GM21825 (cell line): ENCODE data around the gene SEMA3F.

ENCODE experiments used
- ATAC-seq: cut with Tn5 transposase; IDR thresholded peaks from one replicate; pipeline ENCODE4 v1.9.1; 2021; ENCODE audit warnings: mild to moderate bottlenecking, moderate library complexity; ENCODE audit not compliant: unreplicated experiment

The SEMA3F gene

DNA sequence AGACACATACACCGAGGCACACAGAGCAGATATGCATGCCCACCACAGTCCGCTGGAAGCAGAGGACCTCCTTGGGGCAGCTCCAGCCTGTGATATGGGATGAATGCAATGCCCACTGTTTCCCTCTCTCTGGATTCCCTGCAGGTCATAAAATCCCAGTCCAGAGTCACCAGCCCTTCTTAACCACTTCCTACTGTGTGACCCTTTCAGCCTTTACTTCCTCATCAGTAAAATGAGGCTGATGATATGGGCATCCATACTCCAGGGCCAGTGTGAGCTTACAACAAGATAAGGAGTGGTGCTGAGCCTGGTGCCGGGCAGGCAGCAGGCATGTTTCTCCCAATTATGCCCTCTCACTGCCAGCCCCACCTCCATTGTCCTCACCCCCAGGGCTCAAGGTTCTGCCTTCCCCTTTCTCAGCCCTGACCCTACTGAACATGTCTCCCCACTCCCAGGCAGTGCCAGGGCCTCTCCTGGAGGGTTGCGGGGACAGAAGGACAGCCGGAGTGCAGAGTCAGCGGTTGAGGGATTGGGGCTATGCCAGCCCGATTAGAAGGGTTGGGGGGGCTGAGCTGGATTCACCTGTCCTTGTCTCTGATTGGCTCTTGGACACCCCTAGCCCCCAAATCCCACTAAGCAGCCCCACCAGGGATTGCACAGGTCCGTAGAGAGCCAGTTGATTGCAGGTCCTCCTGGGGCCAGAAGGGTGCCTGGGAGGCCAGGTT is 36.0 kb downstream of the SEMA3F start, which contains the start of gene GNAT1:
Gene GNAT1, plus strand, starts transcription at position 675 of the 725 bp plus-strand sequence. CDS start 116 bp downstream, outside the sequence.
- ATAC-seq: no peak

DNA sequence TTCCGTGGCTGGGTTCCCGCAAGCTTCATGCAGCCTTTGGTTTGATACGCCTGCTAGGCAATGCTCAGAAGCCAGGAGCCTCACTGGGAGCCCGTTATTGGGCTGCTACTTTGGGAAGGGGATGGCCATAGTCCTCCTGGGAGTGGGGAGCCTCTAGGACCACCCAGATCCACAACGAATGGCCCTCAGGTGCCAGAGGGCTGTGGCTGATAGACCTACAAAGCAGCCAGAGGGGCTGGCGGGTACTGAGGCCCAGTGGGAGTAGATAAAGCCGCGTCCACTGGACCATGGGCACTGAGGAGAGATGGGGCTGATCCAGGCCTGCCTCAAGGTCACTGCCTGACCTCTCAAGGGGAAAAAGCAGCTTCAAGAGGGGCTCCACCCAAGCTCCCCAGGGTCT is 37.0 kb downstream of the SEMA3F start:
- ATAC-seq: no peak

DNA sequence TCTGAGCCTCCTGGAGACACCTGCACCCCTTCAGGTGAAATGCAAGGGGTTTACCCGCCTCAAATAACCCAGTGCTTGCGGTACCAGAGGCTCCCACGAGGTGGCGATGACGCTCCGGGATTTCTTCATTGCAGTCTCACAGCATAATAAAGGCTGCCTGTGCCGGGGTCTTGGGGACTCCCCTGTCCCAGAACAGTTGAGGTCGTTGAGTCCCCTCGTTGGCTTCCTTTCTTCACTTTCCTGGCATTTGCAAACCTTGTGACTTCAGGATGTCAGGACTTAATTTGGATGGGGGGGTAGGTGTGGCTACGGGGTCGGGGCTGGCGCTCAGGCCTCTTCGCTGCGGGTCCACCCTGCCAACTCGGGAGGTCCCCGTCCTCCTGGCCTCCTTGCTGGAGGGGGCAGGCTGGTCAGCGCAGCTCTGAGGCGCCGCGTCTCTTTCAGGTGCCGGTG is 37.6 kb downstream of the SEMA3F start:
- ATAC-seq: no peak

DNA sequence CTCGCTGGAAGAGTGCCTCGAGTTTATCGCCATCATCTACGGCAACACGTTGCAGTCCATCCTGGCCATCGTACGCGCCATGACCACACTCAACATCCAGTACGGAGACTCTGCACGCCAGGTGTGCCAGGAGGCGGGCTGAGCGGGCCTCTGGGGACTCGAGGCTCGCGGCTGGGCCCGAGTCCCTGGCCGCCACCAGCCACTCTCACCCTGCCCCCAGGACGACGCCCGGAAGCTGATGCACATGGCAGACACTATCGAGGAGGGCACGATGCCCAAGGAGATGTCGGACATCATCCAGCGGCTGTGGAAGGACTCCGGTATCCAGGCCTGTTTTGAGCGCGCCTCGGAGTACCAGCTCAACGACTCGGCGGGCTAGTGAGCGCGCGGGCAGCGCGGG is 38.2 kb downstream of the SEMA3F start:
- ATAC-seq: no peak

DNA sequence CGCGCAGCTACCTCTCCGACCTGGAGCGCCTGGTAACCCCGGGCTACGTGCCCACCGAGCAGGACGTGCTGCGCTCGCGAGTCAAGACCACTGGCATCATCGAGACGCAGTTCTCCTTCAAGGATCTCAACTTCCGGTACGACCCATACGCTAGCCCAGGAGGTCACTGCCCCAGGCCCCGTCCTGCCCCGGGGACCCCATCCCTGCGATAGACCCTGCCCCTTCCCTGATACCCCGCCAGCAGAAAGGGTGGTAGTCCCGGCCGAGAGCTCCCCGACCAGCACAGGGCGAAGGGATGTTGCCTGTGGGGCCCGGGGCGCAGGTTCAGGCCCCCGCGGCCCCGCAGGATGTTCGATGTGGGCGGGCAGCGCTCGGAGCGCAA is 38.6 kb downstream of the SEMA3F start:
- ATAC-seq: no peak

DNA sequence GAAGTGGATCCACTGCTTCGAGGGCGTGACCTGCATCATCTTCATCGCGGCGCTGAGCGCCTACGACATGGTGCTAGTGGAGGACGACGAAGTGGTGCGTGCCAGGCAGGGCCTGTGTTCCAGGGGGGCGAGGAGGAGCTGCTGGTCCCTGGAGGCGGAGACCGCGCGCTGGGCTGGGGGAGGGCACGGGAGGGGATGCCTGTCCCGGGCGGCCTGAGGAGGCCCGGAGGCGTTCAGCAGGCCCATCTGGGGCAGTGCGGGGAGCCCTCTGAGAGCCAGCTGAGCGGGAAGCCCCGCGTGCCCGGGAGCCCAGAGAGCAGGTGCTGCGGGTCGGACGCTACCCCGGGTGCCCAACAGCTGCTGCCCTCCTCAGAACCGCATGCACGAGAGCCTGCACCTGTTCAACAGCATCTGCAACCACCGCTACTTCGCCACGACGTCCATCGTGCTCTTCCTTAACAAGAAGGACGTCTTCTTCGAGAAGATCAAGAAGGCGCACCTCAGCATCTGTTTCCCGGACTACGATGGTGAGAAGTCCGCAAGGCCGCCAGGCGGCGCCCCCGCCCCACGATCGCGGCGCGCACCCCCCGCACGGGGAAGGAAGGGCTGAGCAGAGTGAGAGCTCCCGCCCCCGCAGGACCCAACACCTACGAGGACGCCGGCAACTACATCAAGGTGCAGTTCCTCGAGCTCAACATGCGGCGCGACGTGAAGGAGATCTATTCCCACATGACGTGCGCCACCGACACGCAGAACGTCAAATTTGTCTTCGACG is 39.2 kb downstream of the SEMA3F start:
- ATAC-seq: no peak

DNA sequence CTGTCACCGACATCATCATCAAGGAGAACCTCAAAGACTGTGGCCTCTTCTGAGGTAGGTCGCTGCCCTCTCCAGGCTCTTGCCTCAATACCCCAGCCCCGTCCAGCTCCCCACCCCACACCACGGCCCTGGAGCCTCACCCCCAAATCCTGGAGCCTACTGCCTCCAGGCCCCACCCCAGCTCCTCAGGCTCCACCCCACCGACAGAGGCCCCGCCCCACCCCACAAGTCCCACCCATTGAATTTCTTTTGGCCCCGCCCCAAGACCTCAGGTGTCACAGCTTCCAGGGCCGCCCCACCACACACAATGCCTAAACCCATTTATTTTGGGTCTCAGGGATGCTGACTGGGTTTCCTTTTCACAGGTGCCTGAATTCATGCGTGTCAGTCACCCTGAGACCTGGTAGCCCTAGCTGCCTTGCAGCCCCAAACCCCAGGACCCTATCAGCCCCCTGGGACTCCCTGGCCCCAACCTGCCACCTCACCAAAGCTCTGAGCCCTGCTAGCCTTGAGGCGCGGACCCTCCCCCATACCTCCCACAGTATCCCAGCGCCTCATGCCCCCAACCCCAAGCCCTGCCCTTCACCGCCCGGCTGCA is 39.9 kb downstream of the SEMA3F start:
- ATAC-seq: no peak

DNA sequence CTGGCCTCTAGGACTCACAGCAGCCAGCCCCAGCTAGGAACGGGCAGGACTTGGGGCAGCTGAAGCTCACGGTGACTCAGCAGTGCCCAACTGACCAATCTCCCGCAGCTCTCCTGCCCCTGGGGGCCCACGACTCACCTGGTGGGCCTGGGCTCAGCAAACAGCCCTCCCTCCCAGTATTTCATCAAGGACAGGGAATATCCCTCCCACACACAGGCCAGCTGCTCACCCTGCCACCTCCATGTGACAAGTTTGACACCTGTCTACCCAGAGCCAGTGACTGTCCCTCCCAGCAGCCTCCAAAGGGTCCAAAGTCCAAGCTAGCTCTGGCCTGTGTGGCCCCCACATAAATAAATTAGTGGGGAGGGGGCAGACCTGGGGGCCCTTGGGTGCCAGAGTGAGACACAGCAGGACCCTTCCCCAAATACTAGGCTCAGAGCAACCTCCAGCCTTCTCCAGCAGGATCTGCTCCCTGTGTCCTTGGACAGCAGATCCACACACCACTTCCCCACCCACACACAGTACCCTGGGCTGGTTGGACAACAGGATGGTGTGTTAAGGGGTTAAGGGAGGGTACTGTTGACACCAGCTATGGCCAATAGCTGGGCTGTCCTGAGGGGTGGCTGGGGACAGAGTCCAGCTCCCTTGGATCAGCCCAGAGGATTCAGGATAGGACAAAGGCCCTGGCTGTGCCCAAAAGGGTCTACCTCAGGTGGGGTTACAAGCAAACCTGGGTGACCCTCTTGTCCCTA is 40.6 kb downstream of the SEMA3F start:
- no peak for ATAC-seq

DNA sequence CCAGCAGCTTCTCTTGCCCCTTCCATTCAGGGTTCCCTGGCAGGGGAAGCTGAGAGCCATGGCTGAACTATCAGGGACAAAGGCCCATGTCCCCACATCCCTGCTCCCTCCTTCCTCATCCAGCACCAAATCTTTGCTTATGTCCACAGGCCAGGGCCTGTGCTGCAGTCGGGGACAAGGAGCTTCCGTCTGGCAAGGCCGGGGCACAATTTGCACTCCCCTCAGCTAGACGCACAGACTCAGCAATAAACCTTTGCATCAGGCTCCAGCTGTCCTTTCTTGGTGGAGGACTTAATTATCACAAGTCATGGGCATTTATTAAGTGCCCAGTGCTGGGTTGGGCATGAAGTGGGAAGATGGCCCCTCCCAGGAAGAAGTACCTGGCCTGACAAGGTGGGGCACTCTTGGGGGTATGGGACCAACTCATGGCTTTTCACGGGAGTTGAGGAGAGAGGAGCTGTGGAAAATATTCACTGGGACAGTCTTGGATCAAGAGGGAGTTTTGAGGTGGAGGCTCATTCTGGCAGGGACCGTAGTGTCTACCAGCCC is 41.2 kb downstream of the SEMA3F start:
- no peak for ATAC-seq

DNA sequence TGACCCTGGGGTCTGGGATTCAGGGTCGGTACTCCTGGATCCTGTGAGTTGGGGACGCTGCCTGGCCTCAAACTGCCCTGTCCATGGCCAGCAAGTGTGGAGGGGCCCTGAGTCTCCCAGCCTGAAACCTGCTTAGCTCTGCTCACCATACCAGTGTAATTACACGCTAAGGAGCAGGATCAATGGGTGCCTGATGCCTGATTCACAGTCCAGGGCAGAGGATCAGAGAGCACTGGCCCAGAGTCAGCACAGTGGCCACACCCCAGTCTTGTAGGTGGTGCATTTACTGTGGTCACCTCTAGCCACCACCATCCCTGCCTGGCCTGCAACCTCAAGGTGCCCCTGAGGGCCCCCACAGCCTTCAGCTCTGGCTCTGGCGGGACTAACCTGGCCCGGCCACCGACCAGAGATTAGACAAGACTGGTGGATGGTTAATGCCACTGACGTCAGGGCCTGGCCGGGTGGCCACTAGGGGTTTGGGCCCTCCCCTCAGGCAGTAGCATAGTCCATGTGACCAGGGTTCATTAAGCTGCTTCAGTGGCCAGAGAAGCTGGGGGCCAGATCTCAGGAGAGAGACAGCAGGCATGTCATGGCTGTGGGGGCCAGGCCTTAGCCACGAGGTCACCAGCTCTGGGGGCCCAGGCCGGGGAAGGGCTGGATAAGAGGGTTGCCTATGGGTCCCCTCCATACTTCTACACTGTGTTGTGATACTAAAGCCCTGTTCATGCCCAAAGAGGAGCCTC is 46.6 kb downstream of the SEMA3F start:
- ATAC-seq: no peak

DNA sequence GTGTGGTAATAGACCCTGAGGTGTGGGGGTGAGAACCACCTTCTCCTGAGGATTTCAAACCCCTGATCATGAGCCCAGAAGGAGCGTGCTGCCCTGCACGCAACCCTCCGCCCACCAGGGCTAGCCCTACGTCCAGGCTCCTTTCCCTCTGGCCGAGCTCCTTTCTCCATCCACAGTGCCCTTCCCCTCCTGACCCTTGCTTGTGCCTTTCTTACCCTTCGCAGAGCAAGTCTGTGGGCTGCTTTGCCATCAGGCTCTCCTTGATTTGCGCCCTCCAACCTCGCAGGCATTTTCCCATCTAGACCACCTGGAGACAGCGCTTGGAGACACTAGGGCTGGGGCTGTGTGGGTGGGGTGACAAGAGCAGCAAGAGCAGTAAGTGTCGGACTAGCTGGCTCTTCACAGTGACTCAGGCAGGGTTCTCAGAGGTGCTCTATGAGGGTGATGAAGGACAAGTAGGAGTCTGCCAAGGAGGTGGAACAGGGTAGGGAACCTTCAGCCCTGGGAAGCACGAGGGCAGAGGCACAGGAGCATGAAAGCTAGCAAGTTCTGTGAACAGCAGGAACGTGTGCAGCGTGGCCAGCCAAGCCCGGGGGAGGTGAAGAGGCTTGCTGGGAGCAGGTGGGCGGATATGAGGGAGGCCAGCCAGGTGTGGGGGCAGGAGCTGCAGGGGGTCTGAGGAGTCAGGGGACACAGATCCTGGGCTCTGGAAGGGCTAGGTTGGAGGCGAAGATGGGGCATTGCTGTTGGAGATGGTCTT is 47.4 kb downstream of the SEMA3F start:
- ATAC-seq: no peak

DNA sequence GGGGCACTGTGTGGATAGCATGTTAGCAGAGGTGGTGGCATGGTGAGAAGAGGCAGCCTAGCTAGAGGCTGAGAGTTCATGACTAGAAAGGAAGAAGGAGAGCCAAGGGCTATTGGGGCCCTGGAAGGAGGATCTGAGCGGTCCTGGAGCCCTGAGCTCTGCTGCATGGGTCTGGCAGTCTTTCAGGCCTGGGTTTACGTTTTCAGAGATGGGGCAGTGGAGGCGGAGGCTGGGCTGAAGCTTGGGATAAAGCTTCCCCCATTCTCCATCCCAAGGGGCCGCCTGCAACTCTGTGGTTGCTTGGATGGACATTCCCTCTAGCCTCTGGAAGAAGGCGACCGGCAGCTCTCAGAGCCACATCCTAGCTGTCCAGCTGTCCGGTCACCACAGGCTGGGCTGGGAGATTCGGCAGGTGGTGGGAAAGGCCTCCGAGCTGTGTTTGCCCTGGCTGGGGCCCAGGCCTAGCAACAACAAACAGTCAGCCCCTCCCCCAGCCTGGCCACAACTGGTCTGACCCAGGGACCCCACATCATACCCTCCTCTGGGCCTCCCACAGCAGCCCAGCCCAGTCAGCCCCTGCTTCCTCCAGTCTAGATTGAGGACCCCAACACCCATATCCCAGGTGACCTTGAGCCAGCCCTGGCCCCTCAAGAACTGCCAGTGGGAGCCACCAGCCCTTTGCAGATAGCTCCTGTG is 48.1 kb downstream of the SEMA3F start:
- no peak for ATAC-seq

DNA sequence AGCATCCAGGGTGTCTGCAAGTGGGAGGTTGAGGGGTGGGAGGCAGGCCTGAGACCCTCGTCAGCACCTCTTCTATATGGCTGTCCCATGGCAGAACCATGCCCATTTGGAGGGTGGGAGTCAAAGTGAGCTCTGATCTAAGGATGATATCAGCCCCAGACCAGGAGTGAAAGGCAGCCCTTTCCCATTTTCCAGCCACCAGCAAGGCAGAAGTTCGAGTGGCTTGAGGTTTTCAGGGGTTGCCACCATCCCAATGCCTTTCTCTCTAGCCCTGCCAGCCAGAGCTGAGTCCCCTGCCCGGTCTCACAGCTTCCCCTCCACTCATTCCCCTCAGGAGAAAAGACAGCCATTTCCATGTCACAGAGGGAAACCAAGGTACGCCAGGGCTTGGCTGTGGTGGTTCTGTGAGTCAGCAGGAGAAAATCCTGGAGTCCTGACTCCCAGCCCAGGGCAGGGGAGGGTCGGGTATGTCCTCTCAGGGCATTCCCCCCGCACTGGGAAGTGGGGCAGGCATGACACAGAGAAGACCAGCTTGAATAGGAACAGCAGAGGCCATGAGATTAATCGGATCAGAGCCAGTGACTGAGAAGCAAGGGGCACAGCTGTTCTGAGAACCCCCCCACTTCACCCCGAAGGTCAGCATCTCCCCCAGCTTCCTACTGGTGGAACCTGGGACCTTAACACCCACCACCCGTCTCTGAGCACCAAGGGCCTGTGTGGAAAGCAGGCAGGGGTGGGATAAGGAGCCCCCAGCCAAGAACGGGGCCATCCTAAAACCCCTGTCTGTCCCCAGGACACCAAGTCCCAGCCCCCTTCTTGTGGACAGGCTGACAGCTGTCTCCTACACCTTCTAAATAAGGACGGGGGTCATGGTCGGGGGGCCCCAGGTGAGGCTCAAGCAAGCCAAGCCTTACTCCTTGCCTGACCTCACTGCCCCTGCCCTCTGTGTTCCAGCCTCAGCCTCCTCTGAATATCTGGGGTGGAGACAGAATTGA is 49.0 kb downstream of the SEMA3F start:
- no peak for ATAC-seq

DNA sequence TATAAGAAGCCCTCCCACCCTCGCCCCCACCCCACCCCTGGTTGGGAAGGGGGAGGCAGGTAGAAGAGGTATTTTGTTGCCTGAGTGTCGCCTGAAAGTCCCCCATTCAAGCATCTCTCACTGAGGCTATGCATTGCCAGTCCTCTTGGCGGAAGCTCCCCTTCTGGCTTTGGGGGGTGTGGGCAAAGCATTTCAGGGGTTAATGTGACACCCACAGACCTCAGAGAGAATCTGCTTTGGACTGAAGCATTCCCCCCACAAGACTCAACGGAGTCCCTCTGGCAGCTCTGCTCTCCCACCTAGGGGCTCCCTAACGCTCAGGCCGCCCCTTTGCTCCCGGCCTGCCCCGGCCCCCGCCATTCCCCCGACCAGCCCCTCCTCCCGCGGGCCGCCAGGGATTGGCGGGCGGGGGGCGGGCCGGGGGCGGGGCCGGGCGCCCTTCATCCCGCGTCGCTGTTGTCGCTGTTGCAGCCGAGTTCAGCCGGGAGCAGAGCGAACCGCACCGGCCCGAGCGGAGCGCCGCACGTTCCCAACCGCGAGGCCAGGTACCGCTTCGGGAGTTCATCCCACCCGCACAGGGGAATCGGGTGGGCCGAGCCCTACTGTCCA is 49.8 kb downstream of the SEMA3F start, which contains the start of gene SLC38A3:
Gene SLC38A3, plus strand, starts transcription at position 468 of the 609 bp plus-strand sequence. CDS start 8,929 bp downstream, outside the sequence.
- ATAC-seq: no peak

DNA sequence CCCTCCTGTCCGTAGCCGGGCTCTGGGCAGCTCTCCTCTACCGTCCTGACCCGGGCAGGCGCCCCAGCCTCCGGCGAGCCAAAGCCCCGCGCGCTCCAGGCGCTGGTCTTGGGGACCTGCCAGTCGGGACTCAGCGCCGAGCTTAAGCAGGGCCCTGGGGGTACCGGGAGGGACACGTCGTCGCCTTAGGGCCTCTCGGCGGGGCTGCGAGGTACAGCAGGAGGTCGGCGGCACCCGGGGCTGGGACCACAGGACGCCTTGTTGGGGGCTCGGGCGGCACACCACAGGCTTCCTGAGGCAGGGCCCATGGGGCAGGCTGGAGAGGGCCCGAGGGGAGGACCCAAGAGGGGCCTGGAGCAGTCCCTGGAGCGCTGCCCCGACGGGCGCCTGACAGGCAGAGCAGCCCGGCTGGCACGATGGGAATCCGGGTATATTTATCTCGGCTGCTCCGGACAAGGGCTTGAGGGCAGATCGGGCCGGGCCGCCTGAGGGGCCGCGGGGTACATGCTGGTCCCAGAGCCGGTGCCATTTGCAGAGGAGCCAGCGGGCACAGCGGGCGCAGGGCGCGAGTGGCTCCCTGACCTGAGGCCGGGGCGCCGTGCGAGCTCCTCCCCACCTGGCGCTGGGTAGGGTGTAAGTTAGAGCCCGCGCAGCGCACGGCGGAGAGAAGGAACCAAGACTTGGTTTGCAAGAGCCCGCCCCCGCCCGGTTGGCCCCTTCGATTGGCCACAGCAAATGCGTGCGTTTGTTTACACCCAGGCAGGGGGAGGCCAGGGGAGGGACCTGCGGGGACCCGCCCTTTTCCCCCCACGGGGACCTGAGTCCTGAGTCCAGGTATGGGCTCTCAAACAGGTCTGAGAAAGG is 50.5 kb downstream of the SEMA3F start:
- no peak for ATAC-seq
